HG02571 (cell line): Measurements from ENCODE around the gene RASA3.
"Not testable (repeated sequence)": the region's sequence is repeated elsewhere in the genome, so short reads cannot be mapped to it uniquely, and the experiment has no call there.

ENCODE experiments used
- ATAC-seq: cut with Tn5 transposase; IDR thresholded peaks from one replicate; pipeline ENCODE4 v1.9.1; 2021; ENCODE audit warnings: mild to moderate bottlenecking, moderate library complexity; ENCODE audit not compliant: unreplicated experiment

The RASA3 gene

GRCh38 chr13:114115796-114116195 is 16.6 kb downstream of the RASA3 start:
- no peak for ATAC-seq

GRCh38 chr13:114115191-114115671 is 17.2 kb downstream of the RASA3 start:
- ATAC-seq, result no peak

- not testable (repeated sequence) for ATAC-seq
Measured at GRCh38 chr13:114114666-114115065, 17.8 kb downstream of the RASA3 start.

- no peak for ATAC-seq
Measured at GRCh38 chr13:114114006-114114640, 18.3 kb downstream of the RASA3 start.

- not testable (repeated sequence) for ATAC-seq
Measured at GRCh38 chr13:114113395-114113794, 19.0 kb downstream of the RASA3 start.

- no peak for ATAC-seq
Measured at GRCh38 chr13:114112826-114113322, 19.5 kb downstream of the RASA3 start.

GRCh38 chr13:114112231-114112825 is 20.1 kb downstream of the RASA3 start:
- no peak for ATAC-seq

- no peak for ATAC-seq
Measured at GRCh38 chr13:114111577-114111976, 20.8 kb downstream of the RASA3 start.

- ATAC-seq, result not testable (repeated sequence)
Measured at GRCh38 chr13:114110830-114111189, 21.6 kb downstream of the RASA3 start.

GRCh38 chr13:114110091-114110829 is 22.2 kb downstream of the RASA3 start:
- ATAC-seq, result no peak

GRCh38 chr13:114109641-114110041 is 22.8 kb downstream of the RASA3 start:
- no peak for ATAC-seq

GRCh38 chr13:114108894-114109293 is 23.5 kb downstream of the RASA3 start:
- ATAC-seq, result no peak

- ATAC-seq, result no peak
Measured at GRCh38 chr13:114108141-114108761, 24.2 kb downstream of the RASA3 start.

GRCh38 chr13:114107686-114108081 is 24.7 kb downstream of the RASA3 start:
- no peak for ATAC-seq

- no peak for ATAC-seq
Measured at GRCh38 chr13:114106991-114107685, 25.3 kb downstream of the RASA3 start.

GRCh38 chr13:114106526-114106925 is 25.9 kb downstream of the RASA3 start:
- no peak for ATAC-seq

GRCh38 chr13:114105521-114106225 is 26.8 kb downstream of the RASA3 start:
- ATAC-seq, result no peak

- no peak for ATAC-seq
Measured at GRCh38 chr13:114104655-114105520, 27.5 kb downstream of the RASA3 start.
